ENCODE measurements around the gene BZW1. TPM values are rescaled to one million over a fixed set of nuclear protein-coding genes. Genes with fewer than 3 reads are reported as not detected.

Gene BZW1
- total RNA-seq, 1 donor from 2014 or later: 214 TPM

GRCh38 chr2:200864176-200865034 is 52.7 kb downstream of the BZW1 start, which contains the start of gene CLK1:
Gene CLK1, minus strand, starts transcription at chr2:200864658. Its CDS starts 2,796 bp downstream, at chr2:200861862.
- H3K27ac Mint-ChIP-seq (ENCODE audit: unreplicated experiment): peak within 1 kb of the TSS; percentile 99
- H3K36me3 Mint-ChIP-seq (ENCODE audit: unreplicated experiment): peaks cover 11% of the 10 kb centered on the region
- TF ChIP-seq, protein P1, sequence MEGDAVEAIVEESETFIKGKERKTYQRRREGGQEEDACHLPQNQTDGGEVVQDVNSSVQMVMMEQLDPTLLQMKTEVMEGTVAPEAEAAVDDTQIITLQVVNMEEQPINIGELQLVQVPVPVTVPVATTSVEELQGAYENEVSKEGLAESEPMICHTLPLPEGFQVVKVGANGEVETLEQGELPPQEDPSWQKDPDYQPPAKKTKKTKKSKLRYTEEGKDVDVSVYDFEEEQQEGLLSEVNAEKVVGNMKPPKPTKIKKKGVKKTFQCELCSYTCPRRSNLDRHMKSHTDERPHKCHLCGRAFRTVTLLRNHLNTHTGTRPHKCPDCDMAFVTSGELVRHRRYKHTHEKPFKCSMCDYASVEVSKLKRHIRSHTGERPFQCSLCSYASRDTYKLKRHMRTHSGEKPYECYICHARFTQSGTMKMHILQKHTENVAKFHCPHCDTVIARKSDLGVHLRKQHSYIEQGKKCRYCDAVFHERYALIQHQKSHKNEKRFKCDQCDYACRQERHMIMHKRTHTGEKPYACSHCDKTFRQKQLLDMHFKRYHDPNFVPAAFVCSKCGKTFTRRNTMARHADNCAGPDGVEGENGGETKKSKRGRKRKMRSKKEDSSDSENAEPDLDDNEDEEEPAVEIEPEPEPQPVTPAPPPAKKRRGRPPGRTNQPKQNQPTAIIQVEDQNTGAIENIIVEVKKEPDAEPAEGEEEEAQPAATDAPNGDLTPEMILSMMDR (IDR thresholded peaks at IDR 0.05): no peak
- peak within 1 kb of the TSS; percentile 99 for H3K4me3 Mint-ChIP-seq (ENCODE audit: unreplicated experiment)
- peaks cover 37% of the 10 kb centered on the region for H3K4me1 Mint-ChIP-seq (ENCODE audit: unreplicated experiment)
- no peaks in the 10 kb centered on the region for H3K27me3 Mint-ChIP-seq (ENCODE audit: unreplicated experiment)
- peak; percentile 97 for DNase-seq (ENCODE audit: extremely low spot score, unreplicated experiment)
- H3K9me3 Mint-ChIP-seq (ENCODE audit: unreplicated experiment): no peaks in the 10 kb centered on the region

GRCh38 chr2:200869014-200869413 is 57.3 kb downstream of the BZW1 start:
- Mint-ChIP-seq H3K4me3 (ENCODE audit: unreplicated experiment) (no peak overlapping the region), H3K4me1 (ENCODE audit: unreplicated experiment) (peaks cover 10% of the 10 kb centered on the region), H3K9me3 (ENCODE audit: unreplicated experiment) (no peaks in the 10 kb centered on the region), H3K27me3 (ENCODE audit: unreplicated experiment) (no peaks in the 10 kb centered on the region), H3K36me3 (ENCODE audit: unreplicated experiment) (peaks cover 9% of the 10 kb centered on the region), H3K27ac (ENCODE audit: unreplicated experiment) (no peak overlapping the region)
- no peak for DNase-seq (ENCODE audit: extremely low spot score, unreplicated experiment)
- TF ChIP-seq, protein P1 (IDR thresholded peaks at IDR 0.05): no peak

DNA sequence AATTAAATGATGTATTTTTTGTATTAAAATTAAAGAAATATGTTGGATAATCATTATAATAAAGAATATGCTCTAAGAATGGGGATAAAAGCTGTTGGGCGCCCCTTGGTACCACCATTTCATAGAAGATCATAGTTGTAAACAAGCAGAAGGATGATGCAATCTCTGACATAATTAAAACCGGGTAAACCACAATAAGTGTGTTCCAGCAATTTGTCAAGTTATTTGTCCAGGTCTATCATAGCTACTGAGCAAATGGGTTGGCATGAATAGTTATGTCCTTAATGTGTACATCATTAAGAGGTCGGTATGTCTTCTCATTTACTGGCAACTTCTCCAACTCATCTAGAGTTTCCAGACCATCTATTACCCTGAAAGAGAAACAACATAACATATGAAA is 59.4 kb downstream of the BZW1 start:
- Mint-ChIP-seq H3K27ac (ENCODE audit: unreplicated experiment) (no peak overlapping the region), H3K9me3 (ENCODE audit: unreplicated experiment) (no peaks in the 10 kb centered on the region), H3K36me3 (ENCODE audit: unreplicated experiment) (peaks cover 24% of the 10 kb centered on the region), H3K4me1 (ENCODE audit: unreplicated experiment) (peaks cover 6% of the 10 kb centered on the region), H3K27me3 (ENCODE audit: unreplicated experiment) (no peaks in the 10 kb centered on the region), H3K4me3 (ENCODE audit: unreplicated experiment) (no peak overlapping the region)
- no peak for DNase-seq (ENCODE audit: extremely low spot score, unreplicated experiment)
- TF ChIP-seq, protein P1 (IDR thresholded peaks at IDR 0.05): no peak

- H3K27me3 Mint-ChIP-seq (ENCODE audit: unreplicated experiment): no peaks in the 10 kb centered on the region
- TF ChIP-seq, protein P1 (IDR thresholded peaks at IDR 0.05): no peak
Observed at GRCh38 chr2:200873560-200873959, 61.9 kb downstream of the BZW1 start.

More at GRCh38 chr2:200873560-200873959, 61.9 kb downstream of the BZW1 start:
- Mint-ChIP-seq H3K36me3 (ENCODE audit: unreplicated experiment) (peaks cover 32% of the 10 kb centered on the region), H3K4me3 (ENCODE audit: unreplicated experiment) (no peak overlapping the region), H3K27ac (ENCODE audit: unreplicated experiment) (no peak overlapping the region), H3K4me1 (ENCODE audit: unreplicated experiment) (no peaks in the 10 kb centered on the region), H3K9me3 (ENCODE audit: unreplicated experiment) (no peaks in the 10 kb centered on the region)
- DNase-seq (ENCODE audit: extremely low spot score, unreplicated experiment): no peak

Other genes starting within 250 kb of the BZW1 start
- gene AOX1, start 225.9 kb upstream of the BZW1 start, total RNA-seq: 0.97 and 1.7 TPM in 2 replicates
- 92.0 and 96.8 TPM in 2 replicates for gene CLK1, start 52.7 kb downstream of the BZW1 start, total RNA-seq
- gene PPIL3, start 77.2 kb downstream of the BZW1 start, total RNA-seq: 49.7 and 50.8 TPM in 2 replicates
- 22.6 and 23.1 TPM in 2 replicates for gene NIF3L1, start 77.5 kb downstream of the BZW1 start, total RNA-seq
- gene ORC2, start 151.8 kb downstream of the BZW1 start, total RNA-seq: 24.0 and 25.5 TPM in 2 replicates

Measured in osteocyte (in vitro differentiated cells).